GM19193 (cell line): ENCODE data around the gene GBP4.
A peak's percentile ranks its signal among the peaks of the same experiment; 100 is the strongest.

Experiments used
- POLR2A ChIP-seq: IDR thresholded peaks from 4 replicates; pipeline ENCODE4 v1.6.1; 2011; ENCODE audit not compliant: insufficient read depth, insufficient read length; ENCODE audit errors: extremely low read depth

The GBP4 gene

GRCh38 chr1:89198491-89199072 is at the start of gene GBP4:
Gene GBP4, minus strand, starts transcription at chr1:89198942. Its CDS starts 108 bp downstream, at chr1:89198834.
- TF ChIP-seq POLR2A: peak; percentile 13

- TF ChIP-seq POLR2A: no peak
Observed at GRCh38 chr1:89243046-89243445, 44.3 kb upstream of the GBP4 start.

GRCh38 chr1:89221341-89221740 is 22.6 kb upstream of the GBP4 start:
- TF ChIP-seq POLR2A: no peak

- no peak for TF ChIP-seq POLR2A
Observed at GRCh38 chr1:89213347-89213746, 14.6 kb upstream of the GBP4 start.

- no peak for TF ChIP-seq POLR2A
Observed at GRCh38 chr1:89211035-89211634, 12.4 kb upstream of the GBP4 start.

GRCh38 chr1:89206373-89206772 is 7.6 kb upstream of the GBP4 start:
- no peak for TF ChIP-seq POLR2A

- no peak for TF ChIP-seq POLR2A
Observed at GRCh38 chr1:89203166-89203565, 4.4 kb upstream of the GBP4 start.

- TF ChIP-seq POLR2A: no peak
Observed at GRCh38 chr1:89201106-89201794, 2.5 kb upstream of the GBP4 start.

GRCh38 chr1:89200663-89201062 is 1.9 kb upstream of the GBP4 start:
- TF ChIP-seq POLR2A: no peak

GRCh38 chr1:89199525-89200031 is 836 bp upstream of the GBP4 start:
- no peak for TF ChIP-seq POLR2A

- TF ChIP-seq POLR2A: no peak
Observed at GRCh38 chr1:89198081-89198480, 661 bp downstream of the GBP4 start.

GRCh38 chr1:89195476-89195875 is 3.3 kb downstream of the GBP4 start:
- no peak for TF ChIP-seq POLR2A

GRCh38 chr1:89191314-89191713 is 7.4 kb downstream of the GBP4 start:
- TF ChIP-seq POLR2A: no peak

- no peak for TF ChIP-seq POLR2A
Observed at GRCh38 chr1:89190017-89190416, 8.7 kb downstream of the GBP4 start.

- no peak for TF ChIP-seq POLR2A
Observed at GRCh38 chr1:89179343-89179742, 19.4 kb downstream of the GBP4 start.

- TF ChIP-seq POLR2A: no peak
Observed at GRCh38 chr1:89176971-89177370, 21.8 kb downstream of the GBP4 start.
